SIG-M5 treated with dmso at 0.1 percent for 504 hours (cell line): Measurements from ENCODE around the gene FAR2.
"Not testable (repeated sequence)": the region's sequence is repeated elsewhere in the genome, so short reads cannot be mapped to it uniquely, and the experiment has no call there.

Experiments used
- DNase-seq: peaks from one replicate; lab custom pipeline; 2025; ENCODE audit not compliant: unreplicated experiment; lab: John Stamatoyannopoulos, UW

FAR2 gene

DNA sequence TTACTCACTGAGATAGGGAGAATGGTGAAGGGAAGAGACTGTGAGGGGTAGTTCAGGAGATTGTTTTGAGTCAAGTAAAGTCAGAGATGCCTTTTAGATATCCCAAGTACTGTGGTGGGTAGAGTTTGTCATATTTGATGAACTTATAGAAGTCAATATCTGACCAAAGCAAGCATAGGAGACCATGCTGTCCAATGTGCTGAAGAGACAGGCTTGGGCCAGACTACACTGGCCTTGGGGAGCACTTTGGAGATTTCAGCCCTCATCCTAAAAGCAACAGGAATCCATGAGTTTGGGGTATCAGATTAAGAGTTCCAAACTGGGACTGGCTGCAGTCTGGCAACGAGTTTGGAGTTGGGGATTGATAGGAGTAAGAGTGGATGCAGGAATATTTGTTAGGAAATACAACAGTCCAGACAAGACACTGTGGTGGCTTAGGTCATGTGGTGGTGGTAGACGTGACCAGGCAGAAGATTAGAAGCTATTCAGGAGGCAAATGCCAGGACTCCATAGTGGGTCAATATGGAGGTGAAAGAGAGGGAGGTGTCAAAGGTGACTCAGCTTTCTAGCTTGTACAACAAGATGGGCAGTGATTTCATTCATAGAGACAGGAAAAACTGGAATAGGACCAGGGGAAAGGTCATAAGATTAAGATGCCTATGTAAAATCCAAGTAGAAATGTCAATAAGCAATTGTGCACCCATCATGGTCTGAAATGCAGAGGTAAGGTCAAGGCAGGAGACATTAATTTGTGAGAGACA is 81.9 kb downstream of the FAR2 start:
- DNase-seq, result no peak

DNA sequence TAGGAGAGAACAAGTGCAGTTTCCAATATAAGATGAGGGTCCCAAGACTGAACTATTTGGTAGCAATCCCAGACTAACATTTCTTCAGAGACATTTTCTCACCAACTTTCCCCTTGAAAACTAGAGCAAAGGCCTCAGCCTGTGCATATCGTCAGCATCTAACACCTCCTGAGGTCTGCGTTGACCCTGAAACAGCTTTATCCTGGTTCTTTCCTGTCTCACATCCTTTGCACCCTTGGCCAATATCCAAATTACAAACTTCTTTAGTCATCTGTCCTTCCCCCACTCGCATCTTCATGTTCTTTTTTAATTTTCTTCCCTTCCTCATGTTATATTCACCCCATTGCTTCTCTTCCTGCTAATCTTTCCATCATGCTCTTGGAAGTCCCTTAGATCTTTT is 83.0 kb downstream of the FAR2 start:
- DNase-seq, result no peak

DNA sequence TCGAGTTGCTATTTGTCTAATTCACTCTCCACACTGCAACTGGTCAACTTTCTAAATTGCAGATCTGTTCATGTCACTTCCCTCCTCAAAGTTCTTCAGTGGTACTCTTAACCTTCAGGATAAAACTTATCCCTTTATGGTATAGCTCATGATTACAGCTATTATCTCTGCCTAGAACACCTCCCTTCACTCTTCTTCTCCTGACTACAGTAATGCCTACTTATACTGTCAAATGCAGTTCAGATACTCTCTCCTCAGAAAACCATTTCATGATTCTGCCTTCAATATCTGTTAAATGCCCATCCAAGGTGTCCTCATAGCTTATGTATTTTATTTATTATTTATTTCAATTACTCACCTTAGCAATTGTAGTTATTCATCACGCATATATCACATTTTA is 85.5 kb downstream of the FAR2 start:
- no peak for DNase-seq

DNA sequence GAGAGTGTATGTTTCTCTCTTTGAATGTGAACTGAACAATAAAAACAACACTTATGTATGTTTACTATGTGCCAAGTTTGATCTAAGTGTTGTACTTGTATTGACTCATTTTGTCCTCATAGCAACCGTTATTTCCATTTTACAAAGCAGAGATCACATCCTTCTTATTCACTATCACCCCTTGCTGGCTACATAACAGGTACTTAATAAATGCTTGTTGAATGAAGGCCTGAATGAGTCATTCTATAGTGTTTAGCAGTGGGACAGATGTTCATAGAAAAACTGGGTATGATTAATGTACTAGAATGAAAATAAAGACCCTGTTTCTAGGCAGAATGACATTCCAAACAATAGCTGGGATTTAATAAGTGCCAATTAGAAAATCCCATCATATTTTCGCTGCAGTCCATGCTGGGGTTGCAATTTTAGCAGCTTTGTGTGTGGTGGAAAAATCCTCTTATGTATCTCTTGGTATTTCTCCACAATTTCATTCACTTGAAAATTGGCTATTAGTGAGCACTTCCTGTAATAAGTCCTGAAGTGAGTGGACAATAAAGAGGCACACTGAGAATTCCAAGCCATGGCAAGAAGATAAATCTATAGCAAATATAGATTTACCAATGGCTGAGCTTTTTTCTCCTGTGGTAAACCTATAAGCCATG is 86.0 kb downstream of the FAR2 start:
- DNase-seq, result no peak

DNA sequence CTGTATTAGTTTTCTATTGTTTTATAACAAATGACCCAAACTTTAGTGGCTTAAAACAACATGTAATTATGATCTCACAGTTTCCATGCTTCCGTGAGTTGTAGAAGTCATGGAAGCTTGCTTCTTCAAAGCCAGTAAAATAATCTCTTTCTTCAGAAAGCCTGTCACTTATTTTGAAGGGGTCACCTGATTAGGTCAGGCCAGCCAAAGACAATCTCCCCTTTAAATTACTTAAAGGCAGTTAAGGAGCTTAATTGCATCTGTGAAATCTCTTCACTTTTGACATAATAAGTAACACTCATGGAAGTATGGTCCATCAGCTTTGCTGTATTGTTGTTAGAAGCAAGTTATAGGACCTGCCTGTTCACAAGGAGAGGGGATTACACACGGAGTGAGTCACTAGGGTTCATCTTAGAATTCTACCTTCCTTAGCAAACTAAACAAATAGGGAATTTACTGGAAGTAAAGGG is 89.8 kb downstream of the FAR2 start:
- DNase-seq, result no peak

DNA sequence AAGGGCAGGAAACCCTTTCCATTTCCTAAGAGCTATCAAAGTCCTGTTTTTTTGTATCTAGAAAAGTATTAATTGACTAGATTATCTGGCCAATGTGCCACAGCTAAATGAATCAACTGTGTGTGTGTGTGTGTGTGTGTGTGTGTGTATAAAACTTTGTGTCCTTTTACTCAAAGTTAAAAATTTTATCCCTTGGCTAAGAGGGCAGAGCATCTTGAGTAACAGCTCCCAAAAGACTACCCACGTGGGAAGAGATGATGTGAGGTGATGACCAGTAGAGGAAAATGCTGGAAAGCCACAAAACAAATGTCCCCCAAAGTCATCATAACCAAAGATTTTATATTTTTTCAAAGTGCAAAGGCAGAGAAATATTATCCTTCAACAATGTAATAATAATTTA is 90.3 kb downstream of the FAR2 start:
- DNase-seq, result no peak

DNA sequence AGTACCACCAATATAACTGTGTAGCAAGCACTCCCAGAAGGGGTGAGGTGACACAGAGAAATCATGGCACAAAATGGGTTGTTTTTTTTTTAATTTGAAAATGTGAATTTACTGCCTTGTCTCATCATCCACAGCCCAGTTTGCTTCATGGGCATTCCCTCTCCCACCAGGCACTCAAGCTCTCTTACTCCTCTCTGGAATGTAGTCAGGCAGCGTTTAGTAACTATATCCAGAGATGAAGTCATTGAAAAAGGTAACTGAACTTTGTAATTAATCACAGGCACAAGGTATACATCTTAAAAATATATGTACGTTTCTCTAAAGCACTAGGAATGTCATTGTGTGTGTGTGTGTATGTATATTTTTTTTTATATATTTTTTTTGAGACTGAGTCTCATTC is 91.4 kb downstream of the FAR2 start:
- DNase-seq, result no peak

DNA sequence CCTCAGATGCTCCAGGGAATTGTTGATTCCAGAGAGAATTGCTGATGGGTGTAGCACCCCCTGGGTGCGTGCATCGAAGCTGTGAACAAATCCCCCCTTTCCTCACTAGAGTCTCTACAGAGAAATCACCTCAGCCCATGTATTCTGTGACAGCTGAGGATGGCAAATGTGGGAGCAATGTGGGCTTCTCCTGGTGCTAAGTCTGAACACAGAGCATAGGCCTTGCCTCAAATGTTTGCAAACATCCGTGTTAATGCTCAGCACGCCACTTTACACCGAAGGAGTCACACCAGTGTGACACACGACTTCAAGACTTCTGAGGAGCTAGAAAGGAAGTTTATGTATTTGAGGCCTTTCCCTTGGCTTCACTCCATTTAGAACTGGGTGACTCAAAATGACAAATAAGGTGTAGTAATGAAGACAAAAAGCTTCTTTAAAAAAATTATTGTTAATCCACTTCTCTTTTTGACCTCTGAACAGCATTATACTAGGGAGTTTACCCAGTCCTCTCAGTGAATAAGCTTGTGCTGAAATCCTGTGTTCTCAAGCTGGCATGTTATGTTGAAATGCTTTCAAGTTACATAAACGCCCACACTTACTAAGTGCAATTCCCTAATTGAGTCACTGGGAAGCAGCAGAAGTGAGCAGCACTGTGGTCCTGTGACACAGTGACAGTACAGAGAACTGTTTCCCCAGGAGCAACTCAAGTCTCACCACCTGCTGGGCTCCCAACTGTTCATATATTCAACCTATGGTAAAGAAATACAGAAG is 92.9 kb downstream of the FAR2 start:
- peak; percentile 98 for DNase-seq

DNA sequence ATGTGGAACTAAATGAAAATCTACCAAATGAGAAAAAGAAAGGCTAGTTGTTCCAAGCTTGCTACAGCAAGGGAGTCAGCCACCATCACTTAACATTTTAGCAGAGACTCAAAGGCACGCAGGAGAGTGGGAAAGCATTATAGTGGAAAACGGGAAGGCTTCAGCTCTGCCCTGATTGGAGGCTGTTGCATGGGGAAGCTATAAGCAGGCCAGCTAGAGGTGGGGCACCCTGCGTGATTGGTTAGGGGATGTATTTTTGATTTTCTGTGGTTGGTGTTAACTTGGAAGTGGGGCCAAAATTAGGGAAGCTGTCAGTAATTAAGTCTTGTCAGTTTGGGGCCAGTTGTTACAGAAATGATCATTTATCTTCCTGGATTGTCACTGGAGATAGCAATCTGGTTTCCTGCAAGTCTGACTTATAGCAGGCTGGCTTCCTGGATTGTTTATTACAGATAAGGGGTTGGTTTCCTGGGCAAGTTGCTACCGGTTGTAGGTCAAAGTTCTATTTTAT is 93.9 kb downstream of the FAR2 start:
- peak; percentile 47 for DNase-seq

DNA sequence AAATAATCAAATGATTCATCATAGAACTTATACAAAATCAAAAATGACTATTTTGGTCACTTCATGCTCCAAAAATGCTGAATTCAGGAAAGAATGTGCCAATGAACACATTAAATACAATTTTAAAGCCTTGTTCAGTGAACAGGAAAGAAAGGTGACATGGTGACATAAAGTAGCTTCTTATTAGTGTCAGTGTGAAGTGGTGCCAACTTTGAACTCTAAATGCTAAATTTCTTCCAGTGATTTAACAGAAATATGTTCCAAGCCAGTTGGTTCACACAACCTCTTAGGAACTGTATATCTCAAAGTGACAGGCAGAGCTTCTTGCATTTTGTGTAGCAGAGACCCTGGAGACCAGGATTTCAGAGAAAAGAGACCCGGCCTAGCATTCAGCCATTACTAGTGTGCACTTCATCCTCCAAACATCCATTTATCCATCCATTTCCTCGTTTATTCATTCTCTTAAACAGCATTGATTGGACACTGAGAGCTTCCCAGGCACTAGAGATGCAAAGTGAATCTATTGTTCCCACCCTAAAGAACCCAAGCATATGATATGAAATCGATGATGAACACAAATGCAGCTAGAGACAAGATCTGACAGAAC is 95.2 kb downstream of the FAR2 start:
- DNase-seq, result no peak

DNA sequence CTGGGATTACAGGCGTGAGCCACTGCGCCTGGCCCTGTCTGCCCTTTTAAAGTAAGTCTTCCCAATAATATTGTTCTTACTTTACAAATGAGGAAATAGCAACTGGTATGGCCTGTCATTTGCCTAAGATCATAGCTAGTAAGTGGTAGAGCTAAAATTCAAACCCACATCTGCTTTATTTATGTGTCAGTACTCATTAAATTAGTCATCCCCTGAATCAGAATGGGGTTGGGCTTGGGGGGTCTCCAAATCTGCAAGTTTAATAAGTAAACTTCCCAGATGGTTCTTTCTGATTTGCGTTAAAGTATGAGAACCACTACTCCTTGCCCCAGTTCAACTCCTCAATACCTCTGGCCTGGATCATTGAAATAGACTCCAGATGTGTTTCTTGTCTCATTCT is 96.2 kb downstream of the FAR2 start:
- no peak for DNase-seq

DNA sequence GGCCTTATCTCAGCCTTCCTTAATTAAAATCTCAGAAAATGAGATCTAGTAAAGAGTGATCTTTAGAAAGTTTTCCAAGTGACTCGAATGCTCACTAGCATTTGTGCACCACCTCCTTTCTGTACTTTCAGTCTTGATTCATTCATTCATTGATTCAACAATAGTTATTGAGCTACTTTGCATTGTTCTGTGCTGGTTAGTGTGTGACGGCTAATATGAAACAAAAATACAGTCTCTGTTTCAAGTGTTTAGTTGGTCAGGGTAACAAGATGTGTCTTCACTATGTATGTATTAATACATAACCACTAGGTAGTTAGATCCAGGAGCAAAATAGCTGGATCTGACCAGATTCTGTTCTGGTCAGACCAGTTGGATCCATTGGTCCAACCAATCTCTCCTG is 100.9 kb downstream of the FAR2 start:
- DNase-seq, result no peak

DNA sequence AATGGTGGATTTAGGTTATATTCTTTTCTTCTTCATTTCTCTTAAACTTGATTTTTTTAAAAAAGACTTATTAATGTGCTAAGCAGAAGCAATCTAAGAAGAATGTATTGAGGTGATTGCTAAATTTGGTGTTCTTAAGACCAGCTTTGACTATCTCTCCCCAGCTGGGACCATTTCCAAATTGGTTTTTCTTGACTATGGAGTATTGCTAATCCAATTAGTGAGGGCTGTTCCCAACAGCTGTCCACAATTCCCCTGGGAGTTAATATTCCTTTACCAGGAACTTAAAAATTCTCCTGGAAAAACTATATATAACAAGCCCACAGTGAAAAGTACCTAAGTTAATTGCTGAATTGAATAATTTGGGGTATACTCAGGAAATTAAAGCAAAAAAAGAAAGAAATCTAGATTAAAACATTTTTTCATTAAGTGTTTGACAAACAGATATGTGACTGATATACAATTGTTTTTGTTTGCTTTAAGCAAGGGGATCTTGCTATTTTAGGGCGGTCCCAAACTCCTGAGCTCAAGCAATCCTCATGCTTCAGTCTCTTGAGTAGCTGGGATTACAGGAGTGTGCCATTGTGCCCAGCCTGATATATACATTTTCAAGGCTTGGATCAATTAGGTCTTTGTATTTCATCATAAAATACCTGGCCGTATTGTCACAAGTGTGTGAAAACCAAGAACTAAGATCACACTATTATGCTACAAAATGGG is 105.0 kb downstream of the FAR2 start:
- DNase-seq, result no peak

DNA sequence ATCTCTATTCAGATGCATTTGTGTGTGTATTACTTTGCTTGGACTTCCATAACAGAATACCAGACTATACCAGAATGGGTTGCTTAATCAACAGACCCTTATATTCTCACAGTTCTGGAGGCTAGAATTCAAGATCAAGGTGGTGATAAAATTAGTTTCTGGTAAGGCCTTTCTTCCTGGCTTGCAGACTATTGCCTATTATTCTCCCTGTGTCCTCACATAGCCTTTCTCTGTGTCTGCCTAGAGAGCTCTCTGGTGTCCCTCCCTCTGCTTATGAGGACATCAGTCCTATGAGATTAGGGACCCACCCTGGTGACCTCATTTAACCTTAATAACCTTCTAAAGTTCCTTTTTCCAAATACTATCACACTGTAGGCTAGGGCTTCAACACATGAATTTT is 106.0 kb downstream of the FAR2 start:
- peak; percentile 85 for DNase-seq

DNA sequence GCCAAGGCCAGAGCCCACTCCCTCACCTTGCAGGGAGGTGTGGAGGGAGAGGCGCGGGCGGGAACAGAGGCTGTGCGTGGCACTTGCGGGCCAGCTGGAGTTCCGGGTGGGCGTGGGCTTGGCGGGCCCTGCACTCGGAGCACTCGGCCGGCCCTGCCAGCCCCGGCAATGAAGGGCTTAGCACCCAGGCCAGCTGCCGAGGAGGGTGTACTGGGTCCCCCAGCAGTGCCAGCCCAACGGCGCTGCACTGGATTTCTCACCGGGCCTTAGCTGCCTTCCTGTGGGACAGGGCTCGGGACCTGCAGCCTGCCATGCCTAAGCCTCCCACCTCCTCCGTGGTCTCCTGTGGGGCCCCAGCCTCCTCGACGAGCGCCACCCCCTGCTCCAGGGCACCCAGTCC is 107.5 kb downstream of the FAR2 start:
- DNase-seq, result no peak

DNA sequence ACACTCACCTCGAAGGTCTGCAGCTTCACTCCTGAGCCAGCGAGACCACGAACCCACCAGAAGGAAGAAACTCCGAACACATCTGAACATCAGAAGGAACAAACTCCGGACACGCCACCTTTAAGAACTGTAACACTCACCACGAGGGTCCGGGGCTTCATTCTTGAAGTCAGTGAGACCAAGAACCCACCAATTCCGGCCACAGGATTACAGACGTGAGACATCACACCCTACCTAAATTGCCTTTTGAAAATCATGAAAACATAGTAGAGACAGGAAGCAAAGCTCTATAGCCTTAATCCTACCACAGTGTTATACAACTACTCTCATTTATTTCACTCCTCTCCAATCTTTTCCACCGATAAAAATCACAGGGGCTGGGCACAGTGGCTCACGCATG is 108.6 kb downstream of the FAR2 start:
- DNase-seq, result not testable (repeated sequence)

DNA sequence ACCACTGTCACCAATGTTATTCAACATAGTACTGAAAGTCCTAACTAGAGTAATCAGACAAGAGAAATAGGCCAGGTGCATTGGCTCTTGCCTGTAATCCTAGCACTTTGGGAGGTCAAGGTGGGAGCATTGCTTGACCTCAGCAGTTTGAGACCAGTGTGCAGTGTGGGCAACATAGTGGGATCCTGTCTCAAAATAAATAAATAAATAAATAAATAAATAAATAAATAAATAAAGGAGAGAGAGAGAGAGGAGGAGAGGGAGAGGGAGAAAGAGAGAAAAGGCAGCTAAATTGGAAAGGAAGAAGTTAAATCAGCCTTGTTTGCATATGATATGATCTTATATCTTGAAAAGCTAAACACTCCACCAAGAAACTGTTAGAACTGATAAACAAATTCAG is 115.3 kb downstream of the FAR2 start:
- DNase-seq, result no peak

DNA sequence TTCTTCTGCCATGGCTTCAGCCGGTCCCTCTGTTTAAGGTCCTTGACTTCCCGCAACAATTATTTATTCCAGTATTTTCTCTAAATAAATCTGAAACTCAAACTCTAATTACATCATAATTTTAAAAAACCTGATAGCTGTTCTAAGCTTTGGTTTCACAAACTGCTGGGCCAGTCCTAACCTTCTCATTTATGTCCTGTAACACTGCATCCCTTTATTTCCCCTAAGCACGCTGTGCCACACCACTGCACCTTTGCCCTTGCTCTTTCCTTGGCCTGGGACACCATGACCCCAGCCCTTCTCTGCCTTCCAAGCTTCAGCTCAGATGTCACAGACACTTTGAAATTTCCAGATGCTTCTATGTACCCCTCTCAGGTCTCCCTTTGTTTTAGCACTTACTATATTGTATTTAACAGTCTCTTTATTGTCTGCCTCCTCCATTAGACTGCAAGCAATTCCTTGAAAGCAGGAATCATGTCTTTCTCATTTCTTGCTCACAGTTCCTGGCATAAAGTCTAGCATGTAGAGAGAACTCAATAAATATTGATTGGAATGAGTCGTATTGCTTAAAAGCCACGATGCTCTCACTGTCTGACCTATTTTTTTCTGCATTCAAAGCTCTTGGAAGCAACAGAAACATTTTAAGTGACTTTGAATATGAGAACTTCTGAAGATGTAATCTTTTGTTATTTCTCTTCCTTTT is 120.8 kb downstream of the FAR2 start:
- no peak for DNase-seq

DNA sequence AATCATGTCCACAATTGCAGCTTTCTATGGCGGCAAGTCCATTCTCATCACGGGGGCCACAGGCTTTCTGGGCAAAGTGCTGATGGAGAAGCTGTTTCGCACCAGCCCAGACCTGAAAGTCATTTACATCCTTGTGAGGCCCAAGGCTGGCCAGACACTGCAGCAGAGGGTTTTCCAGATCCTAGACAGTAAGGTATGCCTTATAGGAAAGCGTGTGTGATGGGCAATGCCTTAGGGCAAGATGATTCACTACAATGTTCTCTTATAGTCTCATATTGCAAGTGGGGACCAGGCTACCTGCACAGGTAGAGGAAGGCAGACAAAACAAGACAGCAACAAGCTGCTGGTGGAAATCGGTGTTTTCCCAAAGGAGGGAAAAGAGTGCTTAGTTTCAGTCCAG is 121.4 kb downstream of the FAR2 start:
- no peak for DNase-seq

DNA sequence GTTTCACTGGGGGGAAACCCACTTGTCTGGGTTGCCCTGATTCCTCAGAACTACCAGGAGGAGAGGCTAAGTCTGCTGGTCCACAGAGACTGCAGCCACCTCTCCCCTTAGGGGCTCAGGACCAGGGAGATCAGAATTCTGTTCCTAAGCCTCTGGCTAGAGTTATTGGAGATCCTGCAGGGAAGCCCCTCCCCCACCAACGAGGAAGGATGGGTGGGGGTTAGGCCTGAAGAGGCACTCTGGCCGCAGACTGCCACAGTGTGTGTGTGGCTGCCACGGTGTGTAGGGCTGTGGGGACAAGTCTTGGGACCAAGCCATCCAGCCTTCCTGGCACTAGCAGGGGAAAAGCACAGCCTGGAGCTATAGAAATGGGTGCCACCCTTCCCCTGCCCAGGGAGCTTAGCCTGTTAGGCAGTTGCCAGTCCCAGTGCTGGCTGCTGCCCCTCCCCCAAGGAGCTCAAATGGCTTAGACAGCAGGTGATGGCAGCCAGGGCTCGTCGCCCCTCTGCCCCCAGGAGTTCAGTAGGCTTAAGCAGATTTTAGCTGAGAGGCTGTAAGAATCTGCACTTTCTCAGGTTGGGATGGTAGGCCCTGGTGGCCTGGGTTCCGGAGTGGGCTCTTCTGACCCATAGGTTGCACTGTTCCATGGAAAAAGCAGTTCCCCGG is 124.2 kb downstream of the FAR2 start:
- DNase-seq, result no peak
